ENCODE measurements around the gene COPS9.

GRCh38 chr2:240146141-240146561 lies 10.0 kb upstream of the COPS9 start:
- no peak for TF ChIP-seq EZH2 (IDR thresholded peaks at IDR 0.05; ENCODE audit: low read depth)
- TF ChIP-seq, protein P1, sequence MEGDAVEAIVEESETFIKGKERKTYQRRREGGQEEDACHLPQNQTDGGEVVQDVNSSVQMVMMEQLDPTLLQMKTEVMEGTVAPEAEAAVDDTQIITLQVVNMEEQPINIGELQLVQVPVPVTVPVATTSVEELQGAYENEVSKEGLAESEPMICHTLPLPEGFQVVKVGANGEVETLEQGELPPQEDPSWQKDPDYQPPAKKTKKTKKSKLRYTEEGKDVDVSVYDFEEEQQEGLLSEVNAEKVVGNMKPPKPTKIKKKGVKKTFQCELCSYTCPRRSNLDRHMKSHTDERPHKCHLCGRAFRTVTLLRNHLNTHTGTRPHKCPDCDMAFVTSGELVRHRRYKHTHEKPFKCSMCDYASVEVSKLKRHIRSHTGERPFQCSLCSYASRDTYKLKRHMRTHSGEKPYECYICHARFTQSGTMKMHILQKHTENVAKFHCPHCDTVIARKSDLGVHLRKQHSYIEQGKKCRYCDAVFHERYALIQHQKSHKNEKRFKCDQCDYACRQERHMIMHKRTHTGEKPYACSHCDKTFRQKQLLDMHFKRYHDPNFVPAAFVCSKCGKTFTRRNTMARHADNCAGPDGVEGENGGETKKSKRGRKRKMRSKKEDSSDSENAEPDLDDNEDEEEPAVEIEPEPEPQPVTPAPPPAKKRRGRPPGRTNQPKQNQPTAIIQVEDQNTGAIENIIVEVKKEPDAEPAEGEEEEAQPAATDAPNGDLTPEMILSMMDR (conservative IDR thresholded peaks at IDR 0.05): no peak
